GM21528 (cell line): ENCODE results near the gene P3H2.

Experiments
- ATAC-seq: cut with Tn5 transposase; IDR thresholded peaks from one replicate; pipeline ENCODE4 v1.9.1; 2021; ENCODE audit warnings: mild to moderate bottlenecking, moderate library complexity; ENCODE audit not compliant: unreplicated experiment, low FRiP score

Gene P3H2

DNA sequence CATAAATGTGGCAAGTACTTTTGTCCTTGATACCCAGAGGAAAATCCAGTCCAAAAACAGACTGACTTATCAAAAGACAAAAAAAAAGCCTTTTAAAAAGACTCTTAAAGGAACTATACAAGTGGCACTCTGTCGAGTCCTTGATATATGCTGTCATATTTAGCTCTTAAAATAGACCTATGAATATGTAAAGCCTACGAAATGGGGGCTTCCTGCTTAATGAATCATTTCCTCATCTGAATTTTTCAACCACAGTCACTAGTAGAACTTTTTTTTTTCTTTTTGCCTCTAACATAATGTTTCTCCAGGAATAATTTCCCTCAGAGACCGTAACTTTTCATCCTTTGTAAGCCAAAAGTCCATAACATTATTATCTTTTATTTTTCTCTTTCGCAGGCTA, 95.8 kb downstream of the P3H2 start:
- ATAC-seq, result no peak

DNA sequence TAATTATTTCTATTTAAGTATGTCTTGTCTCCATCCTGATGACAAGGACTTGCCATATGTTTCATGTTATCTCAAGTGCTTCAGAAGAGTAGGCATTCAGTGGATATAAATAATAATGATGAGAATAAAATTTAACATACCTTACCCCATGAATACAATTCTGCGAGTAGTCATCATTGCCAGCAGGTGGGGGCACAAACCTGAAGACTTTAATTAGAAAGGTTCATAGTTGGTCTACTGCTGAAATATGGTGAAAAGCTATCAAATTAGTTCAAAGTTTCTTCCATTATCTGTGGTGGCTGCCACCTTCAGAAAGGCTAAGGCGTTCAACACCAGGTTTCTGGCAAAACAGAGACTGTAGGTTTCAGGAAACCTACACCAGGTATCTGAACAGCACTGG, 100.9 kb downstream of the P3H2 start:
- ATAC-seq, result no peak

DNA sequence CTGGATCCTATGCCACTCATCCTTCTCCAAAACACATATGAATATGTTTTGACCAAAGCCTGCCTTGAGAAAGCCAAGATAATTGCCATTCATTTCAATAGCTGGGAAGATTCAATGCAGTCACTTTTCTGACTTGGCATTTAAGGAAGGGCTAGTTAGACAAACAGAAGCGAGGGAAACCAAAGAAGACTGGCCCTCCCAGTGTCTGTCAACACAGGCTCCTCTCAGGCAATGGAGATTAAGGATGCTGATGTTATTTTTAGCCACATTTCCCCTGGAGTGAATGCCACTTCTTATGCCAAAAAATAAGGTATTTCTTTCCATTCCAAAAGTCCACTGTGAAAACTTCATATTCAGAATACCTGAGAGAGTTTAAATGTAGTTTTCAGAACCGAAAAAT, 101.7 kb downstream of the P3H2 start:
- ATAC-seq, result no peak

DNA sequence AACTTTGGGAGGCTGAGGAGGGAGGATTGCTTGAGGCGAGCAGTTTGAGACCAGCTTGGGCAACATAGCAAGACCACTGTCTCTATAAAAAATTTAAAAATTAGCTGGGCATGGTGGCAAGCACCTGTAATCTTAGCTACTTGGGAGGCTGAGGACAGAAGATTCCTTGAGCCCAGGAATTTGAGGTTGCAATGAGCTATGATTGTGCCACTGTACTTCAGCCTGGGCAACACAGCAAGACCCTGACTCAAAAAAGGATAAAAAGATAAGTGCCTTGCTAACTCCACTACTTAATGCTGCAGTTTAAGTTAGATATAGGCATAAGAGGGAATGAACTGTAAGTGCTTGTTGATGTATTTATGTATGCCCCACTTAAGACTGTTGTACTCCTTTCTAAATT, 102.2 kb downstream of the P3H2 start:
- no peak for ATAC-seq

DNA sequence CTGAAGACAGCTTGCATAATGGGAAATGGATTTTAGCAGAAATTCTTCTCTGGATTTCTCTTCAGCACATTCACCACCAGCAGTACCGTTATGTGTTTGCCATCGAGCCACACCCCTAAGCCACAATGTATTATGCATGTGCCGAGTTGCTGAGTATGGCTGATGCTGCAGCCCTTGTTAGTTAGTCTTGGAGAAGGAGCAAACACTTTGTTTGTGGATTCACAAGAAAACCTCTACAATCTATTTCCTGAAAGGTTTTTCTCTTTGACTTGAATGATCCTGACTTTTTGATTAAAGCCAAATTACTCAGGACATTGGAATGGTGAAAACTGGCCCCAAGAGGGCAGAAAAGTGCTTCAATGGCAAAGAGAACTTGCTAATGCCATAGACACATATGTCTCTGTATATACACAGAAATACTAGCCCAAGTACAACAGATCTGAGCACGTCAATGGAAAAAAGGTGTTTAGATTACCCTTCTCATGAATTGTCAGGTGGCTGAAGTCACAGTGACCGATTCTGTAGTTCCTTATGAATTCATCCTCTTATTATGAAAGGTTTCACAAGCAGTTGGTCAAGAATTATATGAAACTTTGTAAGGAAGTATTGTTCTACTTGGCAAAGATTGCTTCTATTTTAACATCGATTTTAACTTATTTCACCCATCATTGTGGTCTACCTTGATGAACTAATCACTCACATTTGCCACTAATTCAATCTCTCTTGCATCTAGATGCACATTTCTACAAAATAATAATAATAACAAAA, 103.0 kb downstream of the P3H2 start:
- ATAC-seq, result no peak

DNA sequence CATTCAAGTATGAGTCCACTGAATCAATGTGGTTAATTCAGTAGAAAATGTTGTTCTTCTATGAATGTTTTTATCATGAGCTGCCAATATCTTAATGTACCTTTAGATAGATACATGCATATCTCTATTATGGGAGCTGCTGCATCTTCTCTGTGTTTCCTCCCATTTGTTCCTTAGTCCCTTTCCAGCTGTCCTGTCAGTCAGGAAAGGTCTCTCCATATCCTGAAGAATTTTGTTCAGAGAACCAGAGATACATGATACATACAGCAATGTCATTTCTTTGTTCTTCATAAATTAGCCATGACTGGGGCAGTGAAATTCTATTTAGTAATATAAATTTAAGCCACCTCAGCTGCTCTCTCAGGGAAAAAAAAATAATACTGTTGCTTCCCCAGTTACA, 103.7 kb downstream of the P3H2 start:
- ATAC-seq, result no peak

DNA sequence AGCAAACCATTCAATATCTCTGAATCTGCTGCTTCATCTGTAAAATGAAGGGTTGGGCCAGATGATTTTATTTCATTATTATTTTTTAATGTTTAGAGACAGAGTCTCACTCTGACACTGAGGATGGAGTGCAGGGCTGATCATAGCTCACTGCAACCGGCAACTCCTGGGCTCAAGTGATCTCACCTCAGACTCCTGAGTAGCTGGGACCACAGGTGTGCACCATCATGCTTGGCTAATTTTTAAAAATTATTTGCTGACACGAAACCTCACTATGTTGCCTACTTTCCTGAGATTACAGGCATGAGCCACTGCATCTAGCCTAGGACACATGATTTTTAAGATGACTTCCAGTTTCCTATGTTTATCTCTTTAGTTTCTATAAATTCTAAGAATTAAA, 105.8 kb downstream of the P3H2 start:
- ATAC-seq, result no peak

DNA sequence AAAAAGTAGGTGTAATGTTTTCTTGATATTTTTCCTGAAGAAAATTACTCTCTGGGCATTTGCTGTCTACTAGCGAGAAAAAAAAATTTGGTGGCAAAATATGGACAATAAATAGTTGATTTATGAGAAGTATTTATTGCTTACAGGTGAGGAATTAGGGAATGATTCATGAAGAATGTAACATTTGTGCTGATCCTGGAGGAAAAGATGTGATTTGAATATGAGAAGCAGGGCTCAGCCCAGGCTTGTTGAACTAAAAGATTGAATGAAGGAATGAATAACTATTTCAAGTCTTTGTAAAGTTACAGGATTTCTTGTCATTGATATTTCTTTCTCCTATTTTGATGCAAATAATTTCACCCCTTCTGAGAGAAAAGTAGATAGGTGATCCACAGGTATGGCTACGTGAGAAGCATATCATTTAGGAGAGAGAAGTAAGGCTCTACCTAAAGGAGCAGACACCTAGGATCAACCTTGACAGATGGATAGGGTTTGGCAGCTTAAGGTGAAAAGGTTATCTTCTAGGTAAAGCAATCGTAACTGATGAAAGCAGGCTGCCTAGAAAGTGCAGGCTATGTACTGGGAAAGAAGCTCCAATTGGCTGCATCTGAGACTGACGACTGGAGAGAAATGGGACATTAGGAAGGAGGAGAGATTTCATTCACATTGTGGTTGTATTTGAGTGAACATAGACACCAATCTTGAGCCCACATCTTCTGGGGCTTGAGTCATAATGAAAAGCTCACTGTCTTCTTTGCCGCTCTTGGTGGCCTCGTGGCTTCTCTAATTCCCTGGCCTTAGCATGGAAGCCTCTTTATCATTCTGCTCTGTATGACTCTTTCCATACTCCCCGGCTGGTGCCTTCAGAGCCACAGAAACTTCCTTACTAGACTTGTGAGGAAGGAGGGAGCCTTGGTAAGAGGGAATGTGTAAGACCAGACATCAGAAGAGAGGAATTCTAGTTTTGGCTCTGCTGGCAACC, 106.5 kb downstream of the P3H2 start:
- ATAC-seq, result no peak

DNA sequence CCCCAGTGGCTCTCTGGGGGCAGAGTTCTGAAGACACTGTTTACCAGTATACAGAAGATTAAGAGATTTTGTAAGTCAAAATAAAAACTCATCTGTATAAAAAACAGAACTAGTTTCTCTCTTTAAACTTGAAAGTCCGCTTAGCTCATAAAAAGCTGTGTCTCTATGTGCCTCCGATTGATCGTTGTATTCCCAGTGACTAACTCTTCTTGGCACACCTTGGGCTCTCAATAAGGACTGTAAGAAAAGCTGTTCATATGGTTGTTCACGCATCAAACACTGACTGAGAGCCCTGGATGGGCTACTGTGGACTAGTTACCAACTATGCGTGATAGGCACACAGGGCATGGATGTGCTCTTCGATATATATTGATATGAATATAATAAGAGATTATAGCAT, 107.9 kb downstream of the P3H2 start:
- no peak for ATAC-seq

DNA sequence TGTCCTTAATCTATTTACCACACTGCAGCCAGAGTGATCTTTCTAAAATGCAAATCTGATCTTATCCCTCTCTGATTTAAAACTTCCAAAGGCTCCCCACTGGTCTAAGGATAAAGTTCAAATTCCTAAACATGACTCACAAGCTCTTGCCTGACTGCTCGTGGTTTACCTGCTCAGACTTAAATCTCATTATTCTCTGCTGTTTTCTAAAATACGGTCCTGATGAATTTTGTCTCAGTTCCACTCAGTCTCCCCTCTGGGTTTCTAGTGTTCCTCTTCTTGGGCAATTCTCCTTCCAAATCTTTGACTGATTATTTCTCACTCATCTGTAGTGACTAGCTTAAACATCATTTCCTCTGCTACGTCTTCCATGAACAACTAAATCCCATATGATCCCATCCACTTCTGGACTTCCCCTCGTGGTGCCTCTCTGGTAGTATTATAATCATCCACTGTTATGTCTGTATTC, 108.3 kb downstream of the P3H2 start:
- ATAC-seq, result no peak

DNA sequence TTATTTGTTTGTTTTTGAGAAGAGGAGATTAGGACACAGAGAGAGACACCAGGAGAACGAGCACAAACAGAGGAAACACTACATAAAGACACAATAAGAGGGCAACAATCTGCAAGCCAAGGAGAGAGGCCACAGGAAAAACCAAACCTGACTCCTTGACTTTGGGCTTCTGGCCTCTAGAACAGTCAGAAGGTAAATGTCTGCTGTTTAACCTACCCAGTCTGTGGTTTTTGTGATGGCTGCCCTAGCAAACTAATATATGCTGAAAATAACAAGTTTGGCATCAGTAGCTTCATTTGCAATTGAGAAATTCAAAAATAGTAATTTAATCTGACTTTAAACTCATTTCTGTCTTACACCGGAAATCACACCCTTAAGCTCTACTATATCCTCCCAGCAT, 110.2 kb downstream of the P3H2 start:
- no peak for ATAC-seq

DNA sequence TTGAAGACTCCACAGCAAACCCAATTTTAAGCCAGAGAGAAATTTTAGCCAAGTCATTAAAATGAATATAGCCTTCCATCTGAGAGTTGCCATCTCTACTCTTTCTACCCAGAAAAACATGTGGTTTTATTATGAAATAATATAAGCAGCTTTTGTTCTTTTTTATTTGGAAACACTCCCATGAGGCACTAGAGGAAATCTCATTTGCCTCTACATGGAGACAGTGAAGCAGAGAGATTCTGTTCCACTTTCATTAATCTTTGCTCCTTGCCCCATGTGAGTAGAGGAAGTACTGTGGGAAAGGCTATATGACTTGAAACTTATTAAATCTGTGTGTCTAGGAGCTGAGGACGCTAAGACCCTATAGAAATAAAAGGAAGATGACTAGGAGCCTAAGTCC, 111.1 kb downstream of the P3H2 start:
- ATAC-seq, result no peak

DNA sequence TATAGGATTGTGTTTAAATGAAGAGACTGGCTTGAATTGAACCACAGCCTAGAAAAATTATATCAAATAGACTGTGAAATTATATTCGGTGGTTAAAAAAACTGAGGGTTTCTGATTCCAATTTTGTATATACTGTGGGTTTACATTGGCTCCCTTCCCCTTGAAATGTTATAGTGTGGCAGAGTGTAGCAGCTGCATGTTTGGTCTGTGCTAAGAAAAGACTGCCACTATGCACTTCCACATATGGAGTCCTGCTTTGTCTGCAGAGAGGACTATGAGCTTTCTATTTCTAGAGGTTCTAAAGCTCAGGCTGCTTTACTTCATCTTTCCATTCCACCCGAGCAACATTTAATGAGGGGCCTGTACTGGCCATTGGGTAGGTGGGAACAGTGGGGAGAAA, 112.3 kb downstream of the P3H2 start:
- ATAC-seq, result no peak

DNA sequence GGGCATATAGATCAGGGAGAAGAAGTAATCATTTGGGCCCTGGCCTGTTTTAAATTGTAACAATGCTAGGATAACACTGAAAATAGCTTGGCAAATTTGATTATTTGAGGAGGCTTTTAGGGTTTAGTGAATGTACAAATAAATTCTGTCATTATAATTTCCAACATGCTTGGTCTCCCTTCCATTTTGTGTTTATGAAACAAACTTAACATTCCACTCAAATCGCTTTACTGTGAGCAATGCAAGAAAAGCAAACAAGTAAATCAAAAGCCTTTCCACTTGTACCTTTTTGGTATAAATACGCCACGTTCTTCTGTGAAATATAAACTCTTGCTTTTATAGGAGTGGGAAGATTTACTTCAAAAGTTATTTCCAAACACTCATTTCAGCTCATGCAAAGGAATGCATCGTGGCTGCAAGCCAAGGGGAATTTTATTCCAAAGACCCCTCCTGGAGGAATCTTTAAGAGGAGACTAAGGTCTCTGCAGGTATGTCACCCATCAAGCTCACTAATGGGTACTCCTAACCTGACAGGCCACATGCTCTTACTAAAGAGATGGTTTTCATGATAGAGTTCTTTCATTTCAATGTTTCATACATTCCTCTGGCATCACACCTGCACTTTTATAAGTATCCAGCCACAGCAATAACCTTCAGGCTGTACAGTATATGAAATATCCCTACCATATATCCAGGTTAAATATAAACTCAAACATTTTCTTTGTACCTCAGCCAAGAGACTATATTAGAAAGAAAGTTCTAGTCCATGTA, 115.2 kb downstream of the P3H2 start:
- no peak for ATAC-seq

DNA sequence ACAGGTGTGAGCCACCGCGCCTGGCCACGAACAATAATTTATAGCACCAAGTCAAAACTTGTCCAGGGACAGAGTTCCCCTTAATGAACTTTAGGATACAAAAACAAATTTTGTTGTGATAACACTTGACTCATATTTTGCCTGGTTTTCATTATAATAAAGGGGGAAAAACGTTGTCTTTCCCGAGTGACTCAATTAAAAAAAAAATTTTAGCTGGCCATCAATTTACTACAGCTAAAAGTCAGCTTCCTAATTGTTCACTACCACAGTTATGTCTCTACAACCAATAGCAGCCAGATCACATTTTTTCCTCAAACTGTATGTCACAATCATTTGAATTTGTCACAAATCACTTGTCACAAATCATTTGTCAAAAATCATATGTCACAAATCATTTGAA, 116.0 kb downstream of the P3H2 start:
- no peak for ATAC-seq

DNA sequence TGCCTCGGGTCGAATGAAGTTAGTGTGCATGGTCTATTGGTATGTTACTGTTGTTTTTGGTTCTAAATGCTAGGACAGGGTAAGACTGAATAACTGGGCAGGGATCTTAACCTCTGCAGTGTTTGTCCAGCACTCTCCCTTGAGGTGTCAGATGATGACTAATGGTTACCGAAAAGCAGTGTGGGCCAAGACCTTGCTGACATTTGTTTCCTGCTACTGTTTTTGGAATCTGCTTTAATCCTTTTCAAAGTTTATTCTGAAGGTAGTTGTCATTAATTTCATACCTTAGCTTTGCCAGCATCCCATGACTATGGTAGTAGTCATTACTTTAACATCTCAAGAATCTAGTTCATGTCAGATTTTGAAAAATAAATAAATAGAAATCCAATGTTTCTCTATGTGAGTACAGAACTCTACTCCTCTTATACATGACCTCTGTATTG, 117.0 kb downstream of the P3H2 start:
- no peak for ATAC-seq

DNA sequence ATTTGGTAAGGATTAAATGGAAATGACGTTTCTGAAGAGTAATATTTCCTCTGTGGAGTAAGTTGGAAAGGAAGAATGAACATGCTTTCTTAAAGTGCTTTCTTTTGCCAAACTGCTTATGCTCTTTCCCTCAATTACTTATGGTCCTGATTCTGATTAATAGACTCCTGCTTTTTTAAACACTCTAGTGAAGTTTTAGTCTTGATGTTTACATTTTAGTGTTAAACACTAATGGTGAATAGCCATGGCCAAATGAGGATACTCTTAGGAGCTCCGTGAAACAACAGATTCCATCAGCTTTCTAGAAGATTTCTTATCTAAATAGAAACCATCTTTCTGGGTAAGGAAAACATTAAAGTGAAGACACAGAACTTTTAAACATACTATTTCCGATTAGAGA, 117.6 kb downstream of the P3H2 start:
- ATAC-seq, result no peak

DNA sequence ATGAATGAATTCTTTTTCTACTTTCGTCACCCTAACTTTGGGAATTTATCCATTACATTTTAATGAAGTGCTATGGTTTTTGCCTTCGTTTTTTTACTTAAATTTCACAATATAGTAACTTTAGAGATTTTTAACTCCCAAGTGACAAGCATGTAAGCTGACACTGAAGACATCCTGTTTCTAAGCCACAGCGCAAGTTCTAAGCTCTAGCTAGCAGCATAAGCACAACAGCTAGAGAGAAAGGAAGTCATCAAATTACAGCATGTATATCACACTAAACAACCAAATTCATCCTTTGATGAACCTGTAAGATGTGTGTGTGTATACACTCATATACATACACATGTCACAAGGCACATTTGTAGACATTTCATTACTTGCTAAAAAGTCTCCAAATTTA, 119.3 kb downstream of the P3H2 start:
- no peak for ATAC-seq

DNA sequence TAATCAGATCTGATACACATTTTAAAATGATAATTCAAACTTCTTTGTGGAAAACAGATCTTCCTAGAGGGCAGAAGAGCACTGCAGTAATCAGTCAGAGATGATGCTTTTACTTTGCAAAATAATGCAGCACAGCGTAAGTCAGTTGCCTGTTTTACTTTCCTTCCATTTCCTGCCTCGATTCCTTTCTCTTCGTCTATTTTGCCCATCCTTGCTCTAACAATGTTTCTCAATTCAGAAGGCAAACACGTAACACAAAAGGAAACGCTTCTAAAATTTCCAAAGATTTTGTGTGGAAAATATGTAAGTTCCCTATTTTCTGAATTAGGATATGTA, 119.9 kb downstream of the P3H2 start:
- no peak for ATAC-seq

DNA sequence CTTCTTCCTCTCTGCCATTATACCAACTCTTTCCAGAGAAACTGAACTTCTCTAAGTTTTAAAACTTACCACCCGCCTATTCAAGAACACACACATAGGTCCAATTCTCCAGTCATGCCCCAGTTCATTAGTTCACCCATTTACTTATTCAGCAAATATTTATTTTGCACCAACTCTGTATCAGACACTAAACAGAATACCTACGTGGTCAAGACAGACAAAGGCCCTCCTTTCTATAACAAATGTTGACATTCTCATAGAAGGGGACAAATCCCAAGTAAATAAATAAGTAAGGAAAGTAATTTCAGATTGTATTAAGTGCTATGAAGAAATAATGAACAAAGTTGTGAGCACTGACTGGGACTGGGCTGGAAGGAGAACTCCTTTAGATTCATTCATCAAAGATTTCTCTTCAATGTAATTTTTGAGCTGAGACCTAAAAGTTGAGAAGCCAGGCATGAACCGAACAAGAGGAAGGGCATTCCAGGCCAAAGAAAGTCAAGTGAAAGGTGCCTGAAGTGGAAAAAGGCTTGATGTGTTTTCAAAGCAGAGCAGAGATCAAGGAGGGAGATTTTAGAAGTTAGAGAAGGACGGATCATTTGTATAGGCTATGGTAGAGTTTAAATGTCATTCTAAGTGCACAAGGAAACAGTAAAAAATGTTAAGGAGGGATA, 120.4 kb downstream of the P3H2 start:
- no peak for ATAC-seq
